GM19099 (cell line): ENCODE measurements around the gene PDK3.

ENCODE experiments used
- POLR2A ChIP-seq: IDR thresholded peaks from 3 replicates; pipeline ENCODE4 v1.6.1; 2011; ENCODE audit warnings: low read depth; ENCODE audit not compliant: insufficient read length; ENCODE audit errors: extremely low read depth

Gene PDK3

DNA sequence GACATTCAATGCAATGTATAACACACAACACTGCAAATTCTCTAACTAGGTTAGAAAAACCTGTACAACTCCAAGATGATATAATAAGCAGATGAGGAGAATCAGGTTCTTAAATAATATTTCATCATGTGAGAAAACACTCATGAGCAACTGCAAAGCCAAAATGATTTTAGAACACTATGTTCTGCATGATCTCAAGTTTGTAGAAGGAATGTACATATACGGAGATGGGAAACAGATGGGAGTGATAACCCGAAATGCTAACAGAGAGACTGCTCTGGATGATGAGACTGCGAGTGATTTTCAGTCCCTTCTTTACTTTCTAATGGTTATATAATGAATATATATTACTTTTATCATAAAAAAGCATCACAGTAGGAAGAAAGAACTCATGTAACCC, 101.2 kb downstream of the PDK3 start:
- TF ChIP-seq POLR2A = no peak

DNA sequence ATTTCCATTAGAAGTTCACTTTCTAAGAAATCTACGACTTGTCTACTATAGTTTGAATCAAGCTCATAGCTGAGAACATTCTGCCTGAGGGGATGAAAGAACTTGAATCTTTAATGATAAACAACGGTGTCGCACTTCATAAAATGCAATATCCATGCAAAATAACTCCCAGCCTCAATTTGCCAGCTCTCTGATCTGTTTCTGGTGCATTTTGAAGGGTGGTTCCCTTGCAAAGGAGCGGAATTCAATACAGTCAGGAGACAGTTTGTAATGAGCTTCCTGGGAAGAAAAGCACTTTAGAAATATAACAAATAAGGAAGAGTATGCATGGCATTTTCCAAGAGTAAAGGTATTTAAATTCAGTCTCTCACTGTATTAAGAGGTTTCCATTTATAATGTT, 102.1 kb downstream of the PDK3 start:
- no peak for TF ChIP-seq POLR2A

DNA sequence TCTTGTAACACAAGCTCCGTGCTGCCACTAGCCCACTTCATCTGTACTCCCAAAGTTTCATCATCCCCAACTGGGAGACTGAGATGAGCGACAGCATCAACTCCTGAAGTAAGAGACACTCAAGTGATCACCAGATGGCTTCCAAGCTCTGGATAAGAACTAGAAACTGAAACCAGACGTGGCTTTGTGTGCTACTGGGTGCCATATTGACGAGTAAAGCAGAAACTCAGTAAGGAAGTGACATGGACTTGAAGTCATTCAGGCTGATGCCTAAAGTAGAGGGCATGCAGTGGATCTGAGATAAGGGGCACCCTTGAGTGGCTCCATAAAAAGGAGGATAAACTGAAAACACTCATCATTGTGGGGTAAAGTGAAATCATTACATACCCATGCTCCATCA, 109.7 kb downstream of the PDK3 start:
- no peak for TF ChIP-seq POLR2A

DNA sequence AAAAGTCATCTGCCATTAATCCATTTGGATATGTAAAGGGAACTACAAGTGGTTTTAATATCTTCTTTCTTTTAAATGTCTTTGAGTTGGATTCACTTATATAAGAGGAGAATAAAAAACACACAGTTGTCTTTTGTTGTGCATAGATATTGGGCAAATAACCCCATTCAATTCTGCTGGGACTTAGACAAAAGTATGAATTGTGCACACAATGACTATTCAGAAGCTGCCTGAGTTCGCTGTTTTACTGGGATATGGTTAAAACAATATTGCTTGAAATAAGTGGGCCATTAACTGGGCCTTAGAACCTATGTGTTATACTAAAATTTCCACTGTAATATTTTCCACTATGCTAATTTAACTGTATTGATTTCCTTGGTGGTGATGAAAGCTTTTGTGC, 110.4 kb downstream of the PDK3 start:
- TF ChIP-seq POLR2A = no peak

DNA sequence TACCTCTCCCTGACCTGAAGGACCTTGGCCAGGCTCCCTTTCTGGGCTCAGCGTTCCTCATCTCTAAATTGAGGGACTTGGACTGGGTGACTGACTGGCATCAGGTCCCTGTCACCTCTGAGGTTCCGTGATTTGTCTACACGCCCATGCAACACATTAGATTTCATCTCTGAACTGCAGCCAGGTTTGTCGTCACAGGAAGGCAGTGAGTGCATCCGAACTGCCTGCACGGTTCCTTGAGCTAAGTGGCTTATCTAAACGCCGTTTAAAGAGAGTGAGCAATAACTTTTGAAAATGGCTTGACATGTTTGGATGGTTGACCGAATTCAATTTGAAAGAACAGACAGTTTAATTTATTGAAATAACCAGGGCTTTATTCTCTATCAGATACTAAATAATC, 112.0 kb downstream of the PDK3 start:
- TF ChIP-seq POLR2A = no peak
